Jurkat, Clone E6-1 (cell line): Measurements from ENCODE around the gene TNRC6B.
A peak's percentile ranks its signal among the peaks of the same experiment; 100 is the strongest.

Experiments
- DNase-seq: peaks from one replicate; pipeline ENCODE4 v3.0.0-alpha.2; 2011; ENCODE audit warnings: low read depth, low spot score
- H3K4me3 ChIP-seq: 2 replicates; pipeline ENCODE4 v1.5.1; 2011; ENCODE audit warnings: mild to moderate bottlenecking, low read length, control low read depth, moderate library complexity

TNRC6B gene

GRCh38 chr22:40332319-40332781 lies 154.6 kb downstream of the TNRC6B start:
- H3K4me3 ChIP-seq: no peak overlapping the region
- no peak for DNase-seq

GRCh38 chr22:40334060-40334459 lies 156.3 kb downstream of the TNRC6B start:
- no peak overlapping the region for H3K4me3 ChIP-seq
- DNase-seq: no peak

GRCh38 chr22:40334899-40335298 lies 157.2 kb downstream of the TNRC6B start:
- no peak overlapping the region; the same call in 1 of the 2 replicates for H3K4me3 ChIP-seq
- peak; percentile 92 for DNase-seq

- DNase-seq: no peak
- no peak overlapping the region for H3K4me3 ChIP-seq
These were observed 157.6 kb downstream of the TNRC6B start for GRCh38 chr22:40335358-40335757.

- no peak for DNase-seq
- H3K4me3 ChIP-seq: no peak overlapping the region
These were observed 162.3 kb downstream of the TNRC6B start for GRCh38 chr22:40340044-40340443.

- no peak overlapping the region for H3K4me3 ChIP-seq
- no peak for DNase-seq
These were observed 163.9 kb downstream of the TNRC6B start for GRCh38 chr22:40341604-40342003.

- H3K4me3 ChIP-seq: no peak overlapping the region
- no peak for DNase-seq
These were observed 164.8 kb downstream of the TNRC6B start for GRCh38 chr22:40342521-40342920.

GRCh38 chr22:40345271-40345670 lies 167.5 kb downstream of the TNRC6B start:
- peak overlapping the region; percentile 96 for H3K4me3 ChIP-seq
- DNase-seq: no peak

- DNase-seq: no peak
- peak overlapping the region; percentile 96 for H3K4me3 ChIP-seq
These were observed 168.1 kb downstream of the TNRC6B start for GRCh38 chr22:40345815-40346184.

GRCh38 chr22:40346185-40347118 lies 168.7 kb downstream of the TNRC6B start, which contains the start of gene ADSL:
Gene ADSL (plus strand): TSS chr22:40346500. CDS start chr22:40346559, 59 bp downstream.
- DNase-seq: peak; percentile 74
- peak within 1 kb of the TSS; percentile 96 for H3K4me3 ChIP-seq

GRCh38 chr22:40347300-40347699 lies 169.6 kb downstream of the TNRC6B start:
- no peak for DNase-seq
- peak overlapping the region; percentile 96 for H3K4me3 ChIP-seq

GRCh38 chr22:40348025-40348658 lies 170.4 kb downstream of the TNRC6B start:
- peak; percentile 66 for DNase-seq
- H3K4me3 ChIP-seq: peak overlapping the region; percentile 96

GRCh38 chr22:40352763-40353162 lies 175.0 kb downstream of the TNRC6B start:
- H3K4me3 ChIP-seq: no peak overlapping the region
- no peak for DNase-seq

GRCh38 chr22:40361100-40361499 lies 183.4 kb downstream of the TNRC6B start:
- H3K4me3 ChIP-seq: no peak overlapping the region

GRCh38 chr22:40363059-40363458 lies 185.3 kb downstream of the TNRC6B start:
- no peak overlapping the region for H3K4me3 ChIP-seq
- DNase-seq: no peak

More at GRCh38 chr22:40361100-40361499, 183.4 kb downstream of the TNRC6B start:
- DNase-seq: no peak

- no peak for DNase-seq
- no peak overlapping the region for H3K4me3 ChIP-seq
These were observed 186.7 kb downstream of the TNRC6B start for GRCh38 chr22:40364431-40364830.

- H3K4me3 ChIP-seq: no peak overlapping the region
- DNase-seq: no peak
These were observed 188.3 kb downstream of the TNRC6B start for GRCh38 chr22:40366068-40366467.

- DNase-seq: no peak
- no peak overlapping the region for H3K4me3 ChIP-seq
These were observed 189.6 kb downstream of the TNRC6B start for GRCh38 chr22:40367342-40367741.

- no peak overlapping the region for H3K4me3 ChIP-seq
- no peak for DNase-seq
These were observed 190.3 kb downstream of the TNRC6B start for GRCh38 chr22:40368016-40368415.

GRCh38 chr22:40368836-40369235 lies 191.1 kb downstream of the TNRC6B start:
- no peak for DNase-seq
- H3K4me3 ChIP-seq: no peak overlapping the region
